LNCAP (cell line): ENCODE measurements around the gene INTS1.

Experiments used
- TF ChIP-seq, protein P1 (sequence below): fragments of 450-650 bp; IDR thresholded peaks from 2 replicates; pipeline ENCODE4 v1.5.1; 2017; ENCODE audit warnings: mild to moderate bottlenecking

INTS1 gene

GRCh38 chr7:1483536-1484505 lies 20.4 kb downstream of the INTS1 start:
- TF ChIP-seq, protein P1, sequence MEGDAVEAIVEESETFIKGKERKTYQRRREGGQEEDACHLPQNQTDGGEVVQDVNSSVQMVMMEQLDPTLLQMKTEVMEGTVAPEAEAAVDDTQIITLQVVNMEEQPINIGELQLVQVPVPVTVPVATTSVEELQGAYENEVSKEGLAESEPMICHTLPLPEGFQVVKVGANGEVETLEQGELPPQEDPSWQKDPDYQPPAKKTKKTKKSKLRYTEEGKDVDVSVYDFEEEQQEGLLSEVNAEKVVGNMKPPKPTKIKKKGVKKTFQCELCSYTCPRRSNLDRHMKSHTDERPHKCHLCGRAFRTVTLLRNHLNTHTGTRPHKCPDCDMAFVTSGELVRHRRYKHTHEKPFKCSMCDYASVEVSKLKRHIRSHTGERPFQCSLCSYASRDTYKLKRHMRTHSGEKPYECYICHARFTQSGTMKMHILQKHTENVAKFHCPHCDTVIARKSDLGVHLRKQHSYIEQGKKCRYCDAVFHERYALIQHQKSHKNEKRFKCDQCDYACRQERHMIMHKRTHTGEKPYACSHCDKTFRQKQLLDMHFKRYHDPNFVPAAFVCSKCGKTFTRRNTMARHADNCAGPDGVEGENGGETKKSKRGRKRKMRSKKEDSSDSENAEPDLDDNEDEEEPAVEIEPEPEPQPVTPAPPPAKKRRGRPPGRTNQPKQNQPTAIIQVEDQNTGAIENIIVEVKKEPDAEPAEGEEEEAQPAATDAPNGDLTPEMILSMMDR = no peak

DNA sequence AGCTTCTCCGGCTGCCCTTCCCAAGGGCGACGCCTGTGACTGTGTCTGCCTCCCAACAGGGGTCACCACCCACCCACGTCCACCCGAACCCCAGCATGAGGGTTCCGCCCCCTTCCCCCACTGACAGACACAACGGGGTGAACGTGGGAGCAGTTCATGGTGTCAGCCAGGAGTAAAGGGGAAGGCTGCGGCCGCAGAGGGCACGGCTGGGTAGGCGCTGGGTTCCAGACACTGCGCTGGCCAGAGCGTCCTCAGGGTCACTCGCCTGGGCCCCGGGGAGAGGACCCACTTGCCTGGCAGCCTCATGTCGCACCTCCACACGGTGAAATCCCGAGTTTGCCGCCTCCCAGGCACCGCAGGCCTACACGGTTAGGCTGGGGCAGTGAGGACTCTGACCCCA lies 21.1 kb downstream of the INTS1 start:
- TF ChIP-seq, protein P1 = no peak

DNA sequence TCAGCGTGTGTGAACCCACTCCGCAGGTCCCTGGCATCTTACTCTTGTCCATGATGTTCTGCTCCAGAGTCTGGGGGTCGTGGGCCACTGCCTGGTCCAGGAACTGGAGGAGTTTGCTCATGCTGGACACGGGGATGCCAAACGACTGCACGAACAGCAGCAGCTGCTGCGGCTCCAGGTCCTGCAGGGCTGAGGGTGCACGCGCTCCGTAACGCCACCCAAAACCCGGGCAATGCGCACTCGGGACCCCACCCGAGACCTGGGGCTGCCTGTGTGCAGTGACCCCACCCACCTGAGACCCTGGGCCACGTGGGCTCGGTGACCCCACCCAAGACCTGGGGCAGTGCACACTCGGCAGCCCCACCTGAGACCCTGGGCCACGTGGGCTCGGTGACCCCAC lies 22.9 kb downstream of the INTS1 start:
- TF ChIP-seq, protein P1 = no peak

GRCh38 chr7:1480670-1481069 lies 23.5 kb downstream of the INTS1 start:
- TF ChIP-seq, protein P1 = no peak

DNA sequence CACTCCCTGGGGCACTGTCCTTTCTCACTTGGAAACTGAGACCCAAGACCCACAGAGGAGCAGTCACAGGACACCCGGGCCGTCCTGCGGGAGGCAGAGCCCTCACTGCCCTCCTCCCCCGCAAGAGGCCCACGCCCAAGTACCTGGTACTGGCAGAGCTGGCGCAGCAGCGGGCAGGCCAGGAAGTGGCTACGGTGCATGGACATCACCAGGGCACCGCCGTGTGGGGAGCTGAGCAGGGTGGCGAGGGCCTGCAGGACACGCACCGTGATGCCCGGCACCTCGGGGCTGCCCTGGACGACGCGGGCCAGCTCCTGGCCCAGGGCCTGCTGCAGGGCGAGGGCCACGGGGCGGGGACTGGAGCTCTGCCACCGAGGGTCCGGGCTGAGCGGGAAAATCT lies 24.9 kb downstream of the INTS1 start:
- TF ChIP-seq, protein P1 = no peak

DNA sequence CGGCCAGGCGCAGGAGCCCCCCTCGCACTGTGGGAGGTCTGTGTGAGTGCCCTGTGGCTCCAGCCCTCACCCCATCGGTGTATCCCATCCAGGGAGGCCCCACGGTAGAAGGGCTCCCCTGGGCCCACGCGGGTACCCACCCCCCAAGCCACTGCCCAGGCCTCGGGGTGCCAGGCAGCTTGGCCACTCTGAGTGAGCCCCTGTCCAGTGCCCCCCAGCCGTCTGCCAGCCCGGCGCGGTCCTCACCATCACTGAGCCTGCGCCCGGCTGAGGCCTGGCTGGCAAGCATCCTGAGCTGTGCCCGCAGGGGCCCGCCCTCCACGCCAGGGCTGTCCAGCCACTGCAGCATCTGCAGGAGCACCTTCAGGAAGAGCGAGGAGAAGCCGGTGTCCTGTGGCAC lies 25.7 kb downstream of the INTS1 start:
- TF ChIP-seq, protein P1 = no peak

GRCh38 chr7:1476859-1477258 lies 27.3 kb downstream of the INTS1 start:
- TF ChIP-seq, protein P1 = no peak
